ENCODE measurements around the gene C2CD4A.

GRCh38 chr15:62115847-62116246 lies 49.1 kb downstream of the C2CD4A start:
- TF ChIP-seq CTCF (IDR thresholded peaks at IDR 0.05 in 8 of 11, conservative IDR thresholded peaks at IDR 0.05 in 3 of 11) (no peak), POLR2A (IDR thresholded peaks at IDR 0.05) (no peak), POLR2AphosphoS5 (IDR thresholded peaks at IDR 0.05) (no peak)
